Neural progenitor cell (in vitro differentiated cells): ENCODE data around the gene MAPK1.

Source experiments
- EZH2 ChIP-seq: fragments of 200-600 bp; sonication (generic); IDR thresholded peaks from 2 replicates; pipeline ENCODE4 v1.6.1; 2017; ENCODE audit warnings: antibody characterized with exemption, mild to moderate bottlenecking, moderate library complexity
- EZH2phosphoT487 ChIP-seq: fragments of 200-600 bp; sonication (generic); IDR thresholded peaks from 2 replicates; pipeline ENCODE4 v1.6.1; 2017; ENCODE audit warnings: antibody characterized with exemption
- TF ChIP-seq, protein P1 (sequence below): fragments of 200-600 bp; sonication (generic); IDR thresholded peaks from 2 replicates; pipeline ENCODE4 v1.5.1; 2017; ENCODE audit warnings: antibody characterized with exemption, mild to moderate bottlenecking

DNA sequence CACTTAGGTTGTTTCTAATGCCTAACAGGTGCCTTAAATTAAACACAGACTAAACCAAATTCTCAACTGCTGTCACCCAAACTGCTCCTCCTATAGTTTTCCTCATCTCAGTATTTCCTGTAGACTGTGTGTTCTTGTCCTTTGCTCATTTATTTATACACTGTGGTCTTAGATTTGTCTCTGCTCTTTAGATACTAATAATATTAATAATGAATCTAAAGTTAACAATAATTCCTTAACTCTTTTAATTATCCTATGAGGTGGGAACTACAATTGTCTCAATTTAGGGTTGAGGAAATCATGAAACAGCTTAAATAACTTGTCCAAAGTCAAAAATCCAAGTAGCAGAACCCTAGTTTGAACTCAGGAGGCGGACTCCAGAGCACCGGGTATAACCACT lies 88.0 kb downstream of the MAPK1 start:
- TF ChIP-seq, protein P1, sequence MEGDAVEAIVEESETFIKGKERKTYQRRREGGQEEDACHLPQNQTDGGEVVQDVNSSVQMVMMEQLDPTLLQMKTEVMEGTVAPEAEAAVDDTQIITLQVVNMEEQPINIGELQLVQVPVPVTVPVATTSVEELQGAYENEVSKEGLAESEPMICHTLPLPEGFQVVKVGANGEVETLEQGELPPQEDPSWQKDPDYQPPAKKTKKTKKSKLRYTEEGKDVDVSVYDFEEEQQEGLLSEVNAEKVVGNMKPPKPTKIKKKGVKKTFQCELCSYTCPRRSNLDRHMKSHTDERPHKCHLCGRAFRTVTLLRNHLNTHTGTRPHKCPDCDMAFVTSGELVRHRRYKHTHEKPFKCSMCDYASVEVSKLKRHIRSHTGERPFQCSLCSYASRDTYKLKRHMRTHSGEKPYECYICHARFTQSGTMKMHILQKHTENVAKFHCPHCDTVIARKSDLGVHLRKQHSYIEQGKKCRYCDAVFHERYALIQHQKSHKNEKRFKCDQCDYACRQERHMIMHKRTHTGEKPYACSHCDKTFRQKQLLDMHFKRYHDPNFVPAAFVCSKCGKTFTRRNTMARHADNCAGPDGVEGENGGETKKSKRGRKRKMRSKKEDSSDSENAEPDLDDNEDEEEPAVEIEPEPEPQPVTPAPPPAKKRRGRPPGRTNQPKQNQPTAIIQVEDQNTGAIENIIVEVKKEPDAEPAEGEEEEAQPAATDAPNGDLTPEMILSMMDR, result no peak
- no peak for TF ChIP-seq EZH2
- no peak for TF ChIP-seq EZH2phosphoT487
